ENCODE measurements around the gene SREBF1. TPM values are rescaled to one million over a fixed set of nuclear protein-coding genes. Genes with fewer than 3 reads are reported as not detected.

The SREBF1 gene
- total RNA-seq, 1 donor = 92.0 TPM

GRCh38 chr17:17812211-17813054, 24.4 kb downstream of the SREBF1 start:
- TF ChIP-seq CTCF (IDR thresholded peaks at IDR 0.05; ENCODE audit: insufficient read depth, low read depth, low read length) = peak; percentile 96
- peak; percentile 75 for DNase-seq (ENCODE audit: low read depth)

GRCh38 chr17:17811381-17812210, 25.2 kb downstream of the SREBF1 start:
- no peak overlapping the region for H3K4me3 ChIP-seq (ENCODE audit: low read depth, low read length)
- DNase-seq (ENCODE audit: low read depth) = peak; percentile 69
- TF ChIP-seq CTCF (IDR thresholded peaks at IDR 0.05; ENCODE audit: insufficient read depth, low read depth, low read length) = no peak

More at GRCh38 chr17:17812211-17813054, 24.4 kb downstream of the SREBF1 start:
- no peak overlapping the region for H3K4me3 ChIP-seq (ENCODE audit: low read depth, low read length)

- no peak for DNase-seq (ENCODE audit: low read depth)
- TF ChIP-seq CTCF (IDR thresholded peaks at IDR 0.05; ENCODE audit: insufficient read depth, low read depth, low read length) = no peak
- H3K4me3 ChIP-seq (ENCODE audit: low read depth, low read length) = no peak overlapping the region
Measured at GRCh38 chr17:17810895-17811248, 25.9 kb downstream of the SREBF1 start.

- DNase-seq (ENCODE audit: low read depth) = peak; percentile 68
- TF ChIP-seq CTCF (IDR thresholded peaks at IDR 0.05; ENCODE audit: insufficient read depth, low read depth, low read length) = no peak
- H3K4me3 ChIP-seq (ENCODE audit: low read depth, low read length) = no peak overlapping the region
Measured at GRCh38 chr17:17810084-17810894, 26.5 kb downstream of the SREBF1 start.

GRCh38 chr17:17809531-17810083, 27.2 kb downstream of the SREBF1 start:
- no peak for DNase-seq (ENCODE audit: low read depth)
- H3K4me3 ChIP-seq (ENCODE audit: low read depth, low read length) = no peak overlapping the region
- no peak for TF ChIP-seq CTCF (IDR thresholded peaks at IDR 0.05; ENCODE audit: insufficient read depth, low read depth, low read length)

Data from fibroblast of villous mesenchyme (primary cell).